Embryonic facial prominence (tissue), 1 donor: ENCODE measurements around the gene KIF23.
"Not testable (repeated sequence)": the region's sequence is repeated elsewhere in the genome, so short reads cannot be mapped to it uniquely, and the experiment has no call there.

Source experiments
- DNase-seq: peaks from one replicate; pipeline ENCODE4 v3.0.0-alpha.2; 2016; ENCODE audit errors: extremely low spot score

The KIF23 gene

GRCh38 chr15:69434679-69435078 is 20.5 kb downstream of the KIF23 start:
- DNase-seq: no peak

GRCh38 chr15:69435985-69436384 is 21.8 kb downstream of the KIF23 start:
- no peak for DNase-seq

- no peak for DNase-seq
These were observed 22.8 kb downstream of the KIF23 start for GRCh38 chr15:69436951-69437350.

GRCh38 chr15:69439623-69440022 is 25.5 kb downstream of the KIF23 start:
- DNase-seq: no peak

- no peak for DNase-seq
These were observed 29.0 kb downstream of the KIF23 start for GRCh38 chr15:69443032-69443611.

GRCh38 chr15:69444686-69445085 is 30.5 kb downstream of the KIF23 start:
- no peak for DNase-seq

- no peak for DNase-seq
These were observed 32.8 kb downstream of the KIF23 start for GRCh38 chr15:69446953-69447352.

GRCh38 chr15:69450221-69450620 is 36.1 kb downstream of the KIF23 start:
- not testable (repeated sequence) for DNase-seq

- DNase-seq: no peak
These were observed 37.0 kb downstream of the KIF23 start for GRCh38 chr15:69450968-69451695.

GRCh38 chr15:69451951-69452691 is 38.0 kb downstream of the KIF23 start:
- DNase-seq: no peak

- DNase-seq: peak; percentile 92
These were observed 38.8 kb downstream of the KIF23 start, which contains the start of gene RPLP1 for GRCh38 chr15:69452692-69453521. Gene RPLP1, plus strand, starts transcription at chr15:69452818. Its CDS starts 131 bp downstream, at chr15:69452949.

- no peak for DNase-seq
These were observed 40.8 kb downstream of the KIF23 start for GRCh38 chr15:69454953-69455352.

- DNase-seq: no peak
These were observed 42.3 kb downstream of the KIF23 start for GRCh38 chr15:69456208-69457166.

GRCh38 chr15:69457304-69458280 is 43.4 kb downstream of the KIF23 start:
- no peak for DNase-seq

- no peak for DNase-seq
These were observed 44.9 kb downstream of the KIF23 start for GRCh38 chr15:69459066-69459465.

GRCh38 chr15:69460481-69460880 is 46.3 kb downstream of the KIF23 start:
- no peak for DNase-seq

- no peak for DNase-seq
These were observed 47.9 kb downstream of the KIF23 start for GRCh38 chr15:69462030-69462492.

GRCh38 chr15:69462493-69463181 is 48.5 kb downstream of the KIF23 start:
- DNase-seq: peak; percentile 94
